ENCODE results near the gene TXN. TPM values are rescaled to one million over a fixed set of nuclear protein-coding genes. Genes with fewer than 3 reads are reported as not detected.
A peak's percentile ranks its signal among the peaks of the same experiment; 100 is the strongest.

The TXN gene
- polyA plus RNA-seq, 3 donors from 2014 or later = 145 to 157 (median 150) TPM

- Mint-ChIP-seq H3K27ac (no peak overlapping the region), H3K36me3 (no peaks in the 10 kb centered on the region), H3K27me3 (ENCODE audit: low read depth in 3 of 3) (peaks cover 0 to 8% (median 2%) of the 10 kb centered on the region in 3 donors), H3K4me1 (no peaks in the 10 kb centered on the region), H3K4me3 (no peak overlapping the region), H3K9me3 (no peaks in the 10 kb centered on the region)
- DNase-seq = no peak
Measured at GRCh38 chr9:110276781-110277180, 20.5 kb upstream of the TXN start.

- no peak for DNase-seq
- no peaks in the 10 kb centered on the region for H3K36me3 Mint-ChIP-seq
- H3K27me3 Mint-ChIP-seq (ENCODE audit: low read depth in 3 of 3) = peaks cover under 1 to 2% (median 1%) of the 10 kb centered on the region in 3 donors
- H3K4me1 Mint-ChIP-seq = no peaks in the 10 kb centered on the region
- H3K4me3 Mint-ChIP-seq = no peak overlapping the region
- no peaks in the 10 kb centered on the region for H3K9me3 Mint-ChIP-seq
- H3K27ac Mint-ChIP-seq = no peak overlapping the region
Measured at GRCh38 chr9:110270211-110270995, 14.1 kb upstream of the TXN start.

GRCh38 chr9:110266795-110267194 is 10.5 kb upstream of the TXN start:
- H3K4me1 Mint-ChIP-seq = no peaks in the 10 kb centered on the region
- H3K4me3 Mint-ChIP-seq = no peak overlapping the region
- H3K36me3 Mint-ChIP-seq = no peaks in the 10 kb centered on the region
- no peak for DNase-seq
- H3K9me3 Mint-ChIP-seq = no peaks in the 10 kb centered on the region
- H3K27ac Mint-ChIP-seq = no peak overlapping the region
- H3K27me3 Mint-ChIP-seq (ENCODE audit: low read depth in 3 of 3) = peaks cover 1 to 6% (median 4%) of the 10 kb centered on the region in 3 donors

GRCh38 chr9:110261632-110262031 is 5.3 kb upstream of the TXN start:
- Mint-ChIP-seq H3K27ac (no peak overlapping the region), H3K4me3 (no peak overlapping the region), H3K27me3 (ENCODE audit: low read depth in 3 of 3) (peaks cover 1 to 6% (median 6%) of the 10 kb centered on the region in 3 donors), H3K4me1 (peaks cover 9 to 10% of the 10 kb centered on the region in 2 donors), H3K9me3 (no peaks in the 10 kb centered on the region), H3K36me3 (no peaks in the 10 kb centered on the region)
- no peak for DNase-seq

- Mint-ChIP-seq H3K36me3 (no peaks in the 10 kb centered on the region), H3K27me3 (ENCODE audit: low read depth in 3 of 3) (peaks cover 1 to 6% (median 6%) of the 10 kb centered on the region in 3 donors), H3K4me1 (peaks cover 10 to 11% of the 10 kb centered on the region in 2 donors), H3K9me3 (no peaks in the 10 kb centered on the region), H3K27ac (no peak overlapping the region), H3K4me3 (no peak overlapping the region)
- no peak for DNase-seq
Measured at GRCh38 chr9:110260911-110261310, 4.6 kb upstream of the TXN start.

GRCh38 chr9:110259566-110259965 is 3.3 kb upstream of the TXN start:
- no peak overlapping the region for H3K4me3 Mint-ChIP-seq

GRCh38 chr9:110258690-110259091 is 2.4 kb upstream of the TXN start:
- Mint-ChIP-seq H3K27me3 (ENCODE audit: low read depth in 3 of 3) (peaks cover 0 to 3% (median 0%) of the 10 kb centered on the region in 3 donors), H3K4me3 (no peak overlapping the region), H3K36me3 (no peaks in the 10 kb centered on the region), H3K4me1 (peaks cover 26 to 27% of the 10 kb centered on the region in 2 donors), H3K27ac (no peak overlapping the region), H3K9me3 (no peaks in the 10 kb centered on the region)
- no peak for DNase-seq

More at GRCh38 chr9:110259566-110259965, 3.3 kb upstream of the TXN start:
- Mint-ChIP-seq H3K36me3 (no peaks in the 10 kb centered on the region), H3K4me1 (peaks cover 18 to 21% of the 10 kb centered on the region in 2 donors), H3K9me3 (no peaks in the 10 kb centered on the region), H3K27me3 (ENCODE audit: low read depth in 3 of 3) (peaks cover 0 to 6% (median 3%) of the 10 kb centered on the region in 3 donors), H3K27ac (no peak overlapping the region)
- no peak for DNase-seq

GRCh38 chr9:110257956-110258355 is 1.6 kb upstream of the TXN start:
- Mint-ChIP-seq H3K27ac (no peak overlapping the region), H3K4me3 (peak overlapping the region; percentile 18 to 99 (median 98)), H3K27me3 (ENCODE audit: low read depth in 3 of 3) (peaks cover 0 to 3% (median 0%) of the 10 kb centered on the region in 3 donors)

GRCh38 chr9:110257097-110257841 is 962 bp upstream of the TXN start:
- Mint-ChIP-seq H3K9me3 (no peaks in the 10 kb centered on the region), H3K4me3 (peak overlapping the region; percentile 90 to 99 (median 98))

More at GRCh38 chr9:110257956-110258355, 1.6 kb upstream of the TXN start:
- no peak for DNase-seq
- Mint-ChIP-seq H3K36me3 (no peaks in the 10 kb centered on the region), H3K4me1 (peaks cover 31 to 34% of the 10 kb centered on the region in 2 donors), H3K9me3 (no peaks in the 10 kb centered on the region)

GRCh38 chr9:110255463-110256379 is 586 bp downstream of the TXN start:
- Mint-ChIP-seq H3K4me3 (peak overlapping the region; percentile 90 to 99 (median 98)), H3K4me1 (peaks cover 34 to 40% of the 10 kb centered on the region in 2 donors), H3K36me3 (no peaks in the 10 kb centered on the region), H3K9me3 (no peaks in the 10 kb centered on the region), H3K27me3 (ENCODE audit: low read depth in 3 of 3) (peaks cover 0 to 2% (median 0%) of the 10 kb centered on the region in 3 donors), H3K27ac (peak overlapping the region; percentile 86 to 91 (median 88))
- peak; percentile 12 to 23 (median 18) for DNase-seq

More at GRCh38 chr9:110257097-110257841, 962 bp upstream of the TXN start:
- Mint-ChIP-seq H3K36me3 (no peaks in the 10 kb centered on the region), H3K27me3 (ENCODE audit: low read depth in 3 of 3) (peaks cover 0 to 3% (median 0%) of the 10 kb centered on the region in 3 donors), H3K27ac (peak overlapping the region; percentile 79 to 93 (median 89)), H3K4me1 (peaks cover 34 to 40% of the 10 kb centered on the region in 2 donors)
- DNase-seq = no peak

GRCh38 chr9:110255034-110255462 is 1.3 kb downstream of the TXN start:
- H3K4me3 Mint-ChIP-seq = peak overlapping the region; percentile 90 to 99 (median 98)
- peaks cover 0 to 2% (median 0%) of the 10 kb centered on the region in 3 donors for H3K27me3 Mint-ChIP-seq (ENCODE audit: low read depth in 3 of 3)
- peaks cover 34 to 40% of the 10 kb centered on the region in 2 donors for H3K4me1 Mint-ChIP-seq
- H3K9me3 Mint-ChIP-seq = no peaks in the 10 kb centered on the region
- H3K36me3 Mint-ChIP-seq = peaks cover 0 to 3% (median 0%) of the 10 kb centered on the region in 3 donors
- H3K27ac Mint-ChIP-seq = peak overlapping the region; percentile 25 to 90 (median 76)
- DNase-seq = no peak

GRCh38 chr9:110254500-110254899 is 1.8 kb downstream of the TXN start:
- peaks cover 0 to 3% (median under 1%) of the 10 kb centered on the region in 3 donors for H3K36me3 Mint-ChIP-seq
- no peak for DNase-seq
- peak overlapping the region; percentile 90 to 99 (median 98) for H3K4me3 Mint-ChIP-seq
- H3K4me1 Mint-ChIP-seq = peaks cover 34 to 40% of the 10 kb centered on the region in 2 donors
- peaks cover 0 to 2% (median 0%) of the 10 kb centered on the region in 3 donors for H3K27me3 Mint-ChIP-seq (ENCODE audit: low read depth in 3 of 3)
- no peaks in the 10 kb centered on the region for H3K9me3 Mint-ChIP-seq
- H3K27ac Mint-ChIP-seq = peak overlapping the region; percentile 57 to 90 (median 76)
